Neutrophil (primary cell): ENCODE results near the gene ZNF563.

Experiments
- H3K27ac ChIP-seq: fragments of 200-600 bp; sonication (generic); 2 replicates; pipeline ENCODE4 v1.5.1; 2016; ENCODE audit warnings: mild to moderate bottlenecking, moderate library complexity
- H3K27me3 ChIP-seq: fragments of 200-600 bp; sonication (generic); 2 replicates; pipeline ENCODE4 v1.6.0; 2016; ENCODE audit warnings: mild to moderate bottlenecking
- H3K36me3 ChIP-seq: fragments of 200-600 bp; sonication (generic); 2 replicates; pipeline ENCODE4 v1.5.1; 2017
- H3K4me1 ChIP-seq, 2 experiments: fragments of 200-600 bp in 1 of 2; sonication (generic) in 1 of 2; 1 replicate in 1 of 2; 2 replicates in 1 of 2; pipeline versions ENCODE4 v1.5.1 to v1.6.1; 2013 to 2016; ENCODE audit warnings: low read depth in 1 of 2, low read length in 1 of 2, mild to moderate bottlenecking in 1 of 2, moderate library complexity in 1 of 2; ENCODE audit not compliant: control insufficient read depth in 1 of 2, insufficient read depth in 1 of 2
- H3K4me3 ChIP-seq, 2 experiments: fragments of 200-600 bp in 1 of 2; sonication (generic) in 1 of 2; 1 replicate in 1 of 2; 2 replicates in 1 of 2; pipeline ENCODE4 v1.5.1; 2013 to 2016; ENCODE audit warnings: low read depth in 1 of 2, low read length in 1 of 2, mild to moderate bottlenecking in 1 of 2, moderate library complexity in 1 of 2
- H3K9me3 ChIP-seq: fragments of 200-600 bp; sonication (generic); 2 replicates; pipeline ENCODE4 v1.5.1; 2016
- TF ChIP-seq, protein P1 (sequence below): fragments of 200-600 bp; sonication (generic); IDR thresholded peaks from 2 replicates; pipeline ENCODE4 v1.5.1; 2016; ENCODE audit warnings: antibody characterized with exemption

ZNF563 gene

DNA sequence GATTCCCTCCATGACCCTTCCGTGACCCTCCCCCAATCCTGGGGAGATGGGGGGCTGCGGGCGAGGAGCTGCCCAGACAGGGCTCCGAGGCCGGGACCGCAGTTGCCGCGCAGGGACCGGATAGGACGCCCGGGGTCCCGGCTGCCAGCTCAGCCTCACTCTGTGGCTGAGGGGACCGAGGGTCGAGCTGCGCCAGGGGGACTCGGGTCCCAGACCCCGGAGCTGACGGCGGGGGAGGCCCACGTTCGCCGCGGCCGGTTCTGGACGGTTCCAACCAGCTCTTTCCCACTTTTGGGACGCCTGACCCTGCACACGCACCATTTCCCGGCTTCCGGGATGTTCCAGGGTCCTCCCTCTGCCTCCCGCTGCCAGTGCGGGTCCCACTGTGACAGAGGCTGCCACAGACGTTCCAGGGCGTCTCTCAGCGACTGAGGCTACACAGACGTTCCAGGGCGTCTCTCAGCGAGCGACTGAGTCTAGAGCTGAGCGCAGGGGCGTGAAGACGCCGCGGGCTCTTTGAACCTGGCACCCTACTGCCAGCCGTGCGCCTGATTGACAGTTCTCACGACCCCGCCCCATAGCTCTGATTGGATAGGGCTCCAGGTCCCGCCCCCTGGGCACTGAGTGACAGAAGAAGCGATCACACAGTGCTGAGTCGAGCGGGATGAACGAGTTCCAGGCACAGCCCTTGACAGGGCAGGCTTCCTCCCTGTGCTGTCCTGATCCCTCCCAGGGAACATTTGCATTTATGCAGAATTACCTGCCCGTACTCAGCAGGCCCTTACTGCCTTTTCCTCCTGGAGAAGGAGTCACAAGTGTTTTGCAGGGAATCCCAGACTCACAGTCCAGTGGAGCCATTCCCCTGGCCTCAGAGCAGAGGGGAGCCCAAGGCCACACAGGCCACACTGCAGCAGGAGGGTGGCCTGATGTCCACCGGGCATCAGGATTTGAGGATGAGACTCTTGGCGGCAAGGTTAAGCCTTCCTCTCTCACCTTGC lies at the start of gene ZNF563:
Gene ZNF563, minus strand, starts transcription at position 472 of the 998 bp plus-strand sequence. Its CDS starts 151 bp downstream, at position 321.
- peak within 1 kb of the TSS; percentile 11 for H3K27ac ChIP-seq
- no peaks in the 10 kb centered on the region for H3K27me3 ChIP-seq
- no peaks in the 10 kb centered on the region for H3K9me3 ChIP-seq
- H3K36me3 ChIP-seq = no peaks in the 10 kb centered on the region
- H3K4me3 ChIP-seq = peak within 1 kb of the TSS; percentile 70 to 82
- H3K4me1 ChIP-seq = peaks cover 13 to 14% of the 10 kb centered on the region in 2 experiments
- TF ChIP-seq, protein P1, sequence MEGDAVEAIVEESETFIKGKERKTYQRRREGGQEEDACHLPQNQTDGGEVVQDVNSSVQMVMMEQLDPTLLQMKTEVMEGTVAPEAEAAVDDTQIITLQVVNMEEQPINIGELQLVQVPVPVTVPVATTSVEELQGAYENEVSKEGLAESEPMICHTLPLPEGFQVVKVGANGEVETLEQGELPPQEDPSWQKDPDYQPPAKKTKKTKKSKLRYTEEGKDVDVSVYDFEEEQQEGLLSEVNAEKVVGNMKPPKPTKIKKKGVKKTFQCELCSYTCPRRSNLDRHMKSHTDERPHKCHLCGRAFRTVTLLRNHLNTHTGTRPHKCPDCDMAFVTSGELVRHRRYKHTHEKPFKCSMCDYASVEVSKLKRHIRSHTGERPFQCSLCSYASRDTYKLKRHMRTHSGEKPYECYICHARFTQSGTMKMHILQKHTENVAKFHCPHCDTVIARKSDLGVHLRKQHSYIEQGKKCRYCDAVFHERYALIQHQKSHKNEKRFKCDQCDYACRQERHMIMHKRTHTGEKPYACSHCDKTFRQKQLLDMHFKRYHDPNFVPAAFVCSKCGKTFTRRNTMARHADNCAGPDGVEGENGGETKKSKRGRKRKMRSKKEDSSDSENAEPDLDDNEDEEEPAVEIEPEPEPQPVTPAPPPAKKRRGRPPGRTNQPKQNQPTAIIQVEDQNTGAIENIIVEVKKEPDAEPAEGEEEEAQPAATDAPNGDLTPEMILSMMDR = no peak

DNA sequence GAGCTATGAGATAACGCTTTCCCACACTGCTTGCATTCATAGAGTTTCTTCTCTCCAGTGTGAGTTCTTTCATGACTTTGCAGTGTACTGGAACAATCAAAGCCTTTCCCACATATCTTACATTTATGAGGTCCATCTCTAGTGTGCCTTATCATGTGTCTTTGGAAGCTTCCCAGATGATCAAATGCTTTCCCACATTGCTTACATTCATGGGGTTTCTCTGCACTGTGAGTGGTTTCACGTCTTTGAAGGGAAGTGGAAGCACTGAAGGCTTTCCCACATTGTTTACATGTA lies 47.0 kb upstream of the ZNF563 start:
- Histone ChIP-seq H3K27me3 (no peaks in the 10 kb centered on the region), H3K27ac (no peak overlapping the region), H3K36me3 (no peaks in the 10 kb centered on the region), H3K4me3 (no peak overlapping the region), H3K9me3 (peaks cover 21% of the 10 kb centered on the region), H3K4me1 (no peaks in the 10 kb centered on the region)
- TF ChIP-seq, protein P1 = no peak

DNA sequence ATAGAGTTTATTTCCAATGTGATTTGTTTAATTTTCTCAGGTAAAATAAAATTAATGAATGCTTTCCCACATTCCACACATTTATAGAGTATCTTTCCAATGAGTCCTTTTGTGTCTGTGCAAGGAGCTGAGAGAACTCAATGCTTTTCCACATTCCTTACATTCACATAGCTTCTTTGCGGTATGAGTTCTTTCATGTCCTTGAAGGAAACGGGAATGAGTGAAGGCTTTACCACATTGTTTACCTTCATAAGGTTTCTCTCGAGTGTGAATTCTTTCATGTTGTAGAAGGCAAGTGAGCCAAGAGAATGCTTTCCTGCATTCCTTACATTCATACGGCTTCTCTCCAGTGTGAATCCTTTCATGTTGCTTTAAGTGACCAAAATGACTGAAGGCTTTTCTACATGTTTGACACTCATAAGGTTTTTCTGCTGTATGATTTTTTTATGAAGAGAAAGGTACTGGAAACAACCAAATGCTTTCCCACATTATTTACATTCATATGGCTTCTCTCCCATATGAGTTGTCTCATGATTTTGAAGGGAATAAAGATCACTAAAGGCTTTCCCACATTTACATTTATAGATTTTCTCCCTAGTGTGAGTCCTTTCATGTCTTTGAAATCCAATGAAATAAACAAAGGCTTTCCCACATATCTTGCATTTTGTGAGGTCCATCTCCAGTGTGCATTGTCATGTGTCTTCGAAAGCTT lies 46.5 kb upstream of the ZNF563 start:
- Histone ChIP-seq H3K36me3 (no peaks in the 10 kb centered on the region), H3K9me3 (peaks cover 21% of the 10 kb centered on the region), H3K27me3 (no peaks in the 10 kb centered on the region), H3K27ac (no peak overlapping the region), H3K4me1 (no peaks in the 10 kb centered on the region), H3K4me3 (no peak overlapping the region)
- TF ChIP-seq, protein P1 = no peak

DNA sequence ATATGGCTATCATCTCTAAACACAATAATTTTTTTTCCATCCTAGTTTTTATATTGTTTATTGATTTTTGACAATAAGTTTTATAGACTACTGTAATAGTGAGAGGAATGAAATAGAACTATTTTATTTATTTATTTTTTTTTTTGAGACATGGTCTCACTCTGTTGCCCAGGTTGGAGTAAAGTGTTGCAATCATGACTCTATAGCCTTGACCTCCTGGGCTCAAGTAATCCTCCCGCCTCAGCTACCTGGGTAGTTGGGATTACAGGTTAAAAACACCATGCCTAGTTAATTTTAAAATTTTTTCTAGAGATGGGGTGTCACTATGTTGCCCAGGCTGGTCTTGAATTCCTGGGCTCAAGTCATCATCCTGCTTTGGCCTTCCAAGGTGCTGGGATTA lies 40.6 kb upstream of the ZNF563 start:
- Histone ChIP-seq H3K27me3 (no peaks in the 10 kb centered on the region), H3K27ac (no peak overlapping the region), H3K4me1 (no peaks in the 10 kb centered on the region), H3K36me3 (no peaks in the 10 kb centered on the region), H3K9me3 (peaks cover 6% of the 10 kb centered on the region), H3K4me3 (no peak overlapping the region)
- TF ChIP-seq, protein P1 = no peak

DNA sequence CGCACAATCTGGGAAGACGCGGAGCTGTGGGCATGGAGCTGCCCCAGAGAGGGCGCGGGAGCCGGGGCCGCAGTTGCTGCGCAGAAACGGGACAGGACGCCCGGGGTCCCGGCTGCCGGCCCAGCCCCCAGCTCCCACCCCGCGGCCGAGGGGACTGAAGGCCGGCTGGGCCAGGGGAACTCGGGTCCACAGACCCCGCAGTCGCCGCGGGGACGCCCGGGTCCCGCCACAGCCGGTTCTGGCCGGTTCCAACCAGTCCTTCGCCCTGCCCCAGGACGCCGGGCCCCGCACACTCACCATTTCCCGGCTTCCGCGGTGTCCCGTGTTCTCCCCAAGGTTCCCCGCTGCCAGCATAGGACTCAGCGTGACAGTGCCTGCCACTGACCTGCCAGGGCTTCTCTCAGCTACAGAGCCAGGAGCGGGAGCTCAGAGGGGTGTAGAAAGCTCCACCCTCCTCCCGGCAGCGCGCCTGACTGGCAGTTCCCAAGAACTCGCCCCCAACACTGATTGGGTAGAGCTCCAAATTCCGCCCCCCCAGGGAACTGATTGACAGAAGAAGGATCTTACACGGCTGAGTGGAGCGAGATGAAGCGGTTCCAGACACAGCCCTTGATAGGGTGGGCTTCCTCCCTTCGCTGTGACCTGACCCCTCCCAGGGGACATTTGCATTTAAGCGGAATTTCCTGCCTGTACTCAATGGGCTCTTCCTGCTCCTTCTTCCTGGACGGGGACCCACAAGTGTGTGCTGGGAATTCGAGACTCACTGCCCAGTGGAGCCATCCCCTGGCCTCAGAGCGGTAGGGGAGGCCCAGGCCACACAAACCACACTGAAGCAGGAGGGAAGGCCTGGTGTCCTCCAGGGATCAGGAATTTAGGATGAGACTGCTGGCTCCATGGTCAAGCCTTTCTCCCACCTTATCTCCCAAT lies 32.1 kb upstream of the ZNF563 start, which contains the start of gene ZNF442:
Gene ZNF442, minus strand, starts transcription at position 448 of the 927 bp plus-strand sequence. CDS start 2,052 bp downstream, outside the sequence.
- no peak within 1 kb of the TSS for H3K27ac ChIP-seq
- H3K36me3 ChIP-seq = no peaks in the 10 kb centered on the region
- TF ChIP-seq, protein P1 = no peak
- peak within 1 kb of the TSS; percentile 61 to 64 for H3K4me3 ChIP-seq
- no peaks in the 10 kb centered on the region for H3K9me3 ChIP-seq
- peaks cover 13% of the 10 kb centered on the region for H3K27me3 ChIP-seq
- H3K4me1 ChIP-seq = peaks cover 11 to 14% of the 10 kb centered on the region in 2 experiments
